MCF 10A (cell line): ENCODE data around the gene NOD1. TPM values are rescaled to one million over a fixed set of nuclear protein-coding genes. Genes with fewer than 3 reads are reported as not detected.

ENCODE experiments used
- BruUV-seq: library from RNA; stranded (reverse); fragments of 400-500 nt; replicated peaks from 2 replicates; lab custom pipeline; 2021; lab: Mats Ljungman, UMichigan
- CTCF ChIA-PET: fragments of 300-600 bp; sonication (Branson Sonifier 250); formaldehyde crosslinking; extraction: SDS; loops from one replicate; lab custom pipeline; 2021; ENCODE audit warnings: antibody characterized with exemption, inconsistent platforms; lab: Yijun Ruan, JAX
- POLR2A ChIA-PET: fragments of 300-600, 350-650 bp; sonication (Branson Sonifier 250); formaldehyde crosslinking; extraction: SDS; loops from one replicate; lab custom pipeline; 2020; ENCODE audit warnings: antibody characterized with exemption, inconsistent platforms; lab: Yijun Ruan, JAX
- DNase-seq: peaks from one replicate; pipeline ENCODE4 v3.0.0-alpha.2; 2018; ENCODE audit not compliant: unreplicated experiment
- H3K27ac Mint-ChIP-seq: one replicate; pipeline ENCODE4 v1.8.0; 2022; ENCODE audit warnings: mild to moderate bottlenecking, low read depth, mixed read lengths; ENCODE audit not compliant: unreplicated experiment
- H3K27me3 Mint-ChIP-seq: one replicate; pipeline ENCODE4 v1.8.0; 2022; ENCODE audit warnings: mixed read lengths; ENCODE audit not compliant: insufficient read depth, unreplicated experiment
- H3K36me3 Mint-ChIP-seq: one replicate; pipeline ENCODE4 v1.8.0; 2022; ENCODE audit warnings: mild to moderate bottlenecking, moderate library complexity, mixed read lengths; ENCODE audit not compliant: insufficient read depth, unreplicated experiment
- H3K4me1 Mint-ChIP-seq: one replicate; pipeline ENCODE4 v1.8.0; 2022; ENCODE audit warnings: mixed read lengths; ENCODE audit not compliant: insufficient read depth, unreplicated experiment
- H3K4me3 Mint-ChIP-seq: one replicate; pipeline ENCODE4 v1.8.0; 2022; ENCODE audit warnings: mild to moderate bottlenecking, moderate library complexity, mixed read lengths; ENCODE audit not compliant: unreplicated experiment
- H3K9me3 Mint-ChIP-seq: one replicate; pipeline ENCODE4 v1.8.0; 2022; ENCODE audit warnings: mixed read lengths; ENCODE audit not compliant: unreplicated experiment
- intact Hi-C: fragments of 100-400 bp; cut with micrococcal nuclease; formaldehyde crosslinking; loops from 2 replicates; pipeline ENCODE4 v1.14.1; 2022
- total RNA-seq: library from RNA; stranded (reverse); gene quantifications from 2 replicates; pipeline ENCODE4 v1.2.3, GENCODE V29; 2022
- TF ChIP-seq, protein P1 (sequence below): fragments of 200-600 bp; IDR thresholded peaks from one replicate; pipeline ENCODE4 v1.8.0; 2022; ENCODE audit warnings: antibody characterized with exemption, mild to moderate bottlenecking; ENCODE audit not compliant: unreplicated experiment

Gene NOD1
- total RNA-seq, 1 experiment from 2014 or later, result 3.8 TPM

DNA sequence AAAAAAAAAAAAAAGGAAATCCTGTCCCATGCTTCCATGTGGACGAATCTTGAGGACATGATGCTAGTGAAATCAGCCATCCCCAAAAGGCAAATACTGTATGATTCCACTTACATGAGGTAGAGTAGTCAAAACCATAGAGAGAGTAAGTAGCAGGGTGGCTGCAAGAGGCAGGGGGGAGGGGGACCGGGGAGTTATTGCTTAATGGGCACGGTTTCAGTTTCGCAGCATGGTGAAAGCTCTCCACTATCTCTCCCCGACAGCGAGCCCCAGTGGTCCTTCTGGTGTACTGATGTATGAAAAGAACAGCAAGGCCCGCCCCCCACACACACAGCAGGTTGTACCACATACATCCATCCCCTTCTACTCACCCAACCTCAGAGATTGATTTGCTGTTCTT, 32.8 kb downstream of the NOD1 start:
- H3K27ac Mint-ChIP-seq, result no peak overlapping the region
- POLR2A ChIA-PET, result no interaction called here

GRCh38 chr7:30437823-30438574, 40.6 kb downstream of the NOD1 start:
- Mint-ChIP-seq H3K27ac (no peak overlapping the region), H3K9me3 (no peaks in the 10 kb centered on the region), H3K4me1 (no peaks in the 10 kb centered on the region), H3K36me3 (peaks cover 12% of the 10 kb centered on the region), H3K4me3 (no peak overlapping the region), H3K27me3 (no peaks in the 10 kb centered on the region)
- no peak for DNase-seq
- TF ChIP-seq, protein P1, sequence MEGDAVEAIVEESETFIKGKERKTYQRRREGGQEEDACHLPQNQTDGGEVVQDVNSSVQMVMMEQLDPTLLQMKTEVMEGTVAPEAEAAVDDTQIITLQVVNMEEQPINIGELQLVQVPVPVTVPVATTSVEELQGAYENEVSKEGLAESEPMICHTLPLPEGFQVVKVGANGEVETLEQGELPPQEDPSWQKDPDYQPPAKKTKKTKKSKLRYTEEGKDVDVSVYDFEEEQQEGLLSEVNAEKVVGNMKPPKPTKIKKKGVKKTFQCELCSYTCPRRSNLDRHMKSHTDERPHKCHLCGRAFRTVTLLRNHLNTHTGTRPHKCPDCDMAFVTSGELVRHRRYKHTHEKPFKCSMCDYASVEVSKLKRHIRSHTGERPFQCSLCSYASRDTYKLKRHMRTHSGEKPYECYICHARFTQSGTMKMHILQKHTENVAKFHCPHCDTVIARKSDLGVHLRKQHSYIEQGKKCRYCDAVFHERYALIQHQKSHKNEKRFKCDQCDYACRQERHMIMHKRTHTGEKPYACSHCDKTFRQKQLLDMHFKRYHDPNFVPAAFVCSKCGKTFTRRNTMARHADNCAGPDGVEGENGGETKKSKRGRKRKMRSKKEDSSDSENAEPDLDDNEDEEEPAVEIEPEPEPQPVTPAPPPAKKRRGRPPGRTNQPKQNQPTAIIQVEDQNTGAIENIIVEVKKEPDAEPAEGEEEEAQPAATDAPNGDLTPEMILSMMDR, result no peak
- POLR2A ChIA-PET, result interaction anchor here (0.7 kb wide), 1 partner anchor 13 kb away, joined by 3 read pairs; no protein-coding TSS in a partner anchor
- intact Hi-C loops, result no loop called here
- BruUV-seq, result no TSS peak
- CTCF ChIA-PET, result interaction anchor here (0.7 kb wide), 2 partner anchors 131 to 1634 kb away, joined by 3 read pairs; no protein-coding TSS in a partner anchor

More for the DNA sequence above, 32.8 kb downstream of the NOD1 start:
- Mint-ChIP-seq H3K27me3 (no peaks in the 10 kb centered on the region), H3K4me3 (no peak overlapping the region), H3K4me1 (no peaks in the 10 kb centered on the region), H3K9me3 (no peaks in the 10 kb centered on the region), H3K36me3 (peaks cover 13% of the 10 kb centered on the region)
- no TSS peak for BruUV-seq
- TF ChIP-seq, protein P1, result no peak
- intact Hi-C loops, result no loop called here
- DNase-seq, result no peak
- CTCF ChIA-PET, result no interaction called here

DNA sequence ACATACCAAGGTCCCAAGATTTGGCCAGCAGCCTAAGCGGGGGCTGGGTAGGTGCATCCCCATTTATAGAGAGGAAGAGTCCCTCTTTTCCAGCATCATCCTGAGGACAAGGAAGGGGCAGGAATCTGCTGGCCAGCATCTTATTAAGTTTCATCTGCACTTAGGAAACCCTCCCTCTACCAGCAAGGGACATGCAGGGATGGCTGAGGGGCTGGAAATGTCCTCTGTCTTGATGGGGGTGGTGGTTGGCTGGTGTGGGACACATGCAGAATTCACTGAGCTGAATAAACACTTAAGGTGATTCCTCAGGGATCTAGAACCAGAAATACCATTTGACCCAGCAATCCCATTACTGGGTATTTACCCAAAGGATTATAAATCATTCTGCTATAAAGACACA, 42.1 kb downstream of the NOD1 start:
- POLR2A ChIA-PET, result no interaction called here

GRCh38 chr7:30436046-30436445, 42.5 kb downstream of the NOD1 start:
- Mint-ChIP-seq H3K27me3 (no peaks in the 10 kb centered on the region), H3K27ac (no peak overlapping the region), H3K4me3 (no peak overlapping the region), H3K4me1 (no peaks in the 10 kb centered on the region), H3K36me3 (peaks cover 25% of the 10 kb centered on the region), H3K9me3 (no peaks in the 10 kb centered on the region)
- CTCF ChIA-PET, result no interaction called here
- POLR2A ChIA-PET, result no interaction called here
- no TSS peak for BruUV-seq
- intact Hi-C loops, result no loop called here
- DNase-seq, result no peak
- TF ChIP-seq, protein P1, result no peak

More for the DNA sequence above, 42.1 kb downstream of the NOD1 start:
- CTCF ChIA-PET, result no interaction called here
- TF ChIP-seq, protein P1, result no peak
- Mint-ChIP-seq H3K27ac (no peak overlapping the region), H3K9me3 (no peaks in the 10 kb centered on the region), H3K4me3 (no peak overlapping the region), H3K27me3 (no peaks in the 10 kb centered on the region), H3K36me3 (peaks cover 25% of the 10 kb centered on the region), H3K4me1 (no peaks in the 10 kb centered on the region)
- DNase-seq, result no peak
- BruUV-seq, result no TSS peak
- intact Hi-C loops, result no loop called here
